GM19023 (cell line): ENCODE measurements around the gene GATB.

Experiments used
- ATAC-seq: cut with Tn5 transposase; IDR thresholded peaks from one replicate; pipeline ENCODE4 v1.9.1; 2021; ENCODE audit warnings: mild to moderate bottlenecking, moderate library complexity; ENCODE audit not compliant: unreplicated experiment

Gene GATB

DNA sequence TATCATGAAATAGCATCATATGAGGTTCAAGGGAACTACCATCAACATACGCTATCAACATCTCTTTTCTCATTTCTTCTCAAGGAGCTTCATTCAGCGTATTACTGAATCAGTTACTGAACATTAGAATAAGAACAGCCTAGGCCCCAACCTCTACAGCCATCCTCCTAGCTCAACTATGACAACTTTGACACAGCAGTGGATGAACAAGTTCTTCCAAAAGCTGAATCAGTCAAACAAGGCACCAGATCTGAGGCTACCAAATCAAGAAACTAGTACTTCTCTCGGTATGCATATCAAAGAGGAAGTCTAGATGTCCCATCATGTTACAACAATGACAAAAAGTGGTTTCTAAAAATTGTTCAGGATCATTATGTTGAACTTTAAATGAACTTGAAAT, 57.4 kb downstream of the GATB start:
- no peak for ATAC-seq

DNA sequence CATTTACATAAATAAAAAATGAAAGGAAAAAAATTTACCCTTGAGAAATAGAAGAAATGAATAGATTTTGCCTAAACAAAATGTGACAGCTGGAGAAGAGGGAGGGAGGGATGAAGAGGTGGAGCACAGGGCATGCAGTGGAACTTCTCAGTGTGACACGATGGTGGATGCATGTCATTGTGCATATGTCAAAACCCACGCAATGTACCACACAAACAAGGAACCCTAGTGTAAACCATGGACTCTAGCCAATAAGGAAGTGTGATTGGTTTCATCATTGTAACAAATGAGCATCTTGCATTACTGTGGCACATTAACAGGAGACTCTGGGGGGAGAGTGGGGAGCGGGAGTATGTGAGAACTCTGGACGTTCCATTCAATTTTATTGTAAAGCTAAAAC, 58.6 kb downstream of the GATB start:
- no peak for ATAC-seq

DNA sequence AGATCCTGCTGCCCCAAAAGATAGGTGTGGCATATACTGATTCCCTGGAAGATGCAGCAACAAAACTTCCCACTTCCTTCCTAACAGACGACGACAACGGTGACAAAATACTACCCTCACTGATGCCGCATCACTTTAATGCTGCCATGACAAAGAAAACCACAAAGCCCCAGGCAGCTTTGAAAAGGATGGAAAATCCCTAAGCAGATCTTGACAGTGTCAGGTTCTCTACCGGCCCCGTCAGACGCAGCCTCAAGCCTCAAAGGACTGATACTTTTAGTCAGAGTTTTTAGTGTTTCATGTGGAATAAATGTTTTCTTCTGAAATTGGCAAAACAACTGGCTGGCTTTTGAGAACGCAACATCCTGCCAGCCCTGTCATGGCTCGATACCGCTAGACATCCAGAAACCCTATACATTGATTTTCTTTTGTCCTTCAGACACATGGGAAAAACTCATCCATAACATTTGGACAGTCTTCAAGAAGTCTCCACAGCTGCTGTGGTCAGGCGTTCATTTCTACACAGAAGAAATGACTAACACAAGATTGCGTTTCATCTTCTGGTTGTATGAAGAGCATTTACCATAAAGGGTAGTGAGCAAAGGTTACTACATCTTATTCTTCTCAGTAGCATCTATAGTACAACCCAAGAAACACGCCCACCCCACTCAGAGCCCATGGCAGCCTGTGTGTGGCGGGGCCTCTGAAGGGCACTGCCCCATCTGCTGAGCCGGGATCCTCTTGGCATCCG, 60.1 kb downstream of the GATB start:
- no peak for ATAC-seq

DNA sequence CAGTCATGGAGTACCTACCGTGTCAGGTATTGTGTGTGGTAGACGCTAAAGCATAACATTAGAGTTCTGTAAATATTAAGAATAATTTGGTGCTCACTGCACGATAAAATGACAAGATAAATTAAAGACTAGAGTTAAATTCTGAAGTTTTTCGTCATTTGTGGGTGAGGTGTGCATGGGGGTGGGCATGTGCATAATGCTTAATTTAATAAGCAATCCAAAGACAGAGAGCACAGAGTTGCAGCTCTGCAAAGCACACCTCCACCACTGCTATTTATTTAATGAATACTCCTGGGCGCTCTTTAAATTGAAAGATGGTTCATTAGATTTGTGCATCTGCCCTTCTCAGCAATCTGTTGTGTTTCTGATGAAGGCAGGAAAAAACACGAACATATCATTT, 62.6 kb downstream of the GATB start:
- no peak for ATAC-seq

GRCh38 chr4:151694961-151695720, 65.7 kb downstream of the GATB start:
- no peak for ATAC-seq

DNA sequence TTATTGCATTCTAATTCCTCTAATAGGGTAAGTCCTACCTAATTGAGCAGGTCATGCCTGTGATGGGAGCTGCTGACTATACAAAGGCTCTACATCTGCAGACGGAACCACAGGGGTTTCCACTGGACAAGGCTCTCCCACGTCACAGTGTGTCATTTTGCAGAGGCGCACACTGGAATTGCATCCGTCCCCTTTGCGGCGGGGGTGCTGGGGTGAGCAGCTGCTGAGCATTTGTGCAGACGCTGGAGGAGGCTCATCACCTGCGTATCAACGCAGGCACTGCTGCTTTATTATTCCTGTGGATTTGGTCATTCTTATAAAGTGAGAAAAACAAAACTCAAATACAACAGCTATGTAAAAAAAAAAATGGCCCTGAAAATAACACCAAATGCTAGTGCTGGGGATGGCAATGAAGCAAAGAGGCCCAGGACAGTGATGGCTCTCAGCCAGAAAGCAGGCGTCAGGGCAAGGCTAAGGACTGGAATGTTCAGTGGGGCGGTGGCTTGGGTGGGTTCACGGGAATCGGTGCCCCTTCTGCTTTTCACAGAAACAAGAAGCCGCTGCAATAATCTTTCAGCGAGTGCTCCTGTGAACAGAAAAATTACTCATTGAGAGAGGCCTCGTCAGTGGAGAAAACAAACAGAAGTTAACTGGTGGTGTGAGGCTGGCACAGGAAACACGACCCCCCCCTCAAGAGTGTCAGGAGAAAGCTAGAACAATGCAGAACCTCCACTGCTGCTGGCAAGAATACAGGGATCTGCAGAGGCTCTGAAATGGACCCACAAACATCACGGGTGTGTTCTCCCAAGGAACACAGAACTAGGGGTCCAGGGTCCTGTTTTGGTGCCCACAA, 67.8 kb downstream of the GATB start:
- no peak for ATAC-seq

DNA sequence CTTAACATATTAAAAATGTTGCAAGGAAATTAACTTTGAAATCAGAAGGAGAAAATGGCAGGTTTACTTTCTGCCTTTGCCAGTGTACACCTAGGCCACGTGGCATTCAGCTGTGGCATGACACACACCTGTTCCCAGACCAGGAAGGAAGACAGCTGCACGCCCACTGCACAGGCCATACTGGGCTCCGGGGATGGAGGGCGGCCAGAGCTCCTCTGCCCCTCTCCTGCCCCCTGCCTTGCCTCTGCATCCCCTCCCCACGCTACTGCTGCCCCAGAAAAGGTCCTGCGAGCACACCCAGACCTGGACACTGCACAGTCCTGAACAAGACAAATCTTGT, 68.4 kb downstream of the GATB start:
- ATAC-seq = no peak

- ATAC-seq = no peak
Observed at GRCh38 chr4:151691639-151692442, 69.0 kb downstream of the GATB start.

GRCh38 chr4:151690876-151691275, 69.9 kb downstream of the GATB start:
- ATAC-seq = no peak

DNA sequence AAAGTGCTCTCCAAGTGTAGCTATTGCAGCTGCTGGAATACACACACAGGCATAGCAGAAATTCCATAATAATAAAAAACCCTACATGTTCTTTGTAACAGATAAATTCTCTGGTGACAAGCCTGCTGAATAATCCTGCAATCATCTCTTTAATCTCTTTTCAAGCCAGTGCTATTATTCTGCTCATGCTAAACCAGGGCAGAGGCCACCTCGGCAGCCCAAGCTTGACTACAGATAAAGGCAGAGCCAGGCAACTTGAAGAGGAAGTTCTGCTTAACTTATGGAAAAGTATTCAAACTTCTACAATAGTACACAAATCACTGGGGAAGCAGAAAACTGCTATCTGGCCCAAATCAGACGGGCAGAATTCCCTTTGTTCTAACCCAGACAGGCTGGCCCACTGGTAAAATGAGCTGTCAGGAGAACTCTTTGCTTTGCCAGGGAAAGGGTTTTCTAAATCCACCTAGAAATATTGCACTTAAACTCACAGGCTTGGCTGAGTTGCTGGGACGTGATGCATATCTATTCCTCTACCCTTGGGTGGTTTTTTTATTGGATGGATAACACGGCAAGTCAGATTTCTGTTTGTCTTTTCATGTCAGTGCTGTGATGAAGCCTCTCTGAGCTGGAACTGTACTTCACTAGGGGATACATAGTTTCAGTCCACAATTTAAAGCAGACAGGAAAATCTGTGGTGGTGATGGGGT, 70.5 kb downstream of the GATB start:
- ATAC-seq = no peak

DNA sequence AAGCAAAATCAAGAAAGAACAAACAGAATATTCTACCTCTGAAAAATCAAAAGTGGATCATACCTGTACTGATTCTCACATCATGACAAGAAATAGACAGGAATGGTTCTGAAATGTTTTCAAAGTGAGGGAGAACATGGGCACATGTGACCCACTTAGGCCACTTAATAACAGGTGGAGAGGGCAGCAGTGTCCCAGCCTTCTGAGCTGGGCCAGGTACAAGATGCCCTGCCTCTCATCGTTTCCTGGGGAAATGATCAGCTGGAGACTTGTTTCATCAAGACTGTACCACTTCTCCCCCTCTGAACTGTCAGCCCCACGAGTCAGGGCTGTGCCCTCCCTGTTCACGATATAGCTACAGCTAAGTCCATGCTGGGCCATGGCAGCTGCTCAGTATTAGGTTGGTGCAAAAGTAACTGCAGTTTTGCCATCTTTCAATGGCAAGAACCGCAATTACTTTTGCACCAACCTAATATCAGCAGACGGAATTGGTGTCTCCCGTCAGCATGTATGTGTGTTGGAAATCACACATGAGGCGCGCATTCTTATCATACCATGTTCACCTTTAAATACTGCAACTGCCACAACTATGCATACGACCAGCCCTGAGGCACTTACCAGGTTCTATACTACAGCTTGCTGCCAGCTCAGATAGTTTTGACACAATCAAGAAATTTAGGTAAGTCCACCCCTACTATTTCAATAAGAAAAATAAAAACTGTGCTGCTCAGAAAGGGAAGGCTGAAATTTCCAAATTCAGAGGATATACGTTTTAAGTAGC, 71.4 kb downstream of the GATB start:
- ATAC-seq = no peak

DNA sequence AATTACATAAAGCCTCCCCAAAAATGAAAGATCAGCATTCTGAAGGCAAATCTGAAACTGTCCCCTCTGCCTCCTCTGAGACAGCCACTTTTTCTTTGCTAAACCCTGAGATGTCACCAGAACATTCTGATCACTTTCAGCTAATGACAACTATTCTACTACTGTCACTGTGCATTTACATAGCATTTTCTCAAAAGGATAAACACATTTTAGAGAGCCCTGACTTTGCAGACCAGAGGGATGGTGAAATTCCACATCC, 72.1 kb downstream of the GATB start:
- ATAC-seq = no peak

DNA sequence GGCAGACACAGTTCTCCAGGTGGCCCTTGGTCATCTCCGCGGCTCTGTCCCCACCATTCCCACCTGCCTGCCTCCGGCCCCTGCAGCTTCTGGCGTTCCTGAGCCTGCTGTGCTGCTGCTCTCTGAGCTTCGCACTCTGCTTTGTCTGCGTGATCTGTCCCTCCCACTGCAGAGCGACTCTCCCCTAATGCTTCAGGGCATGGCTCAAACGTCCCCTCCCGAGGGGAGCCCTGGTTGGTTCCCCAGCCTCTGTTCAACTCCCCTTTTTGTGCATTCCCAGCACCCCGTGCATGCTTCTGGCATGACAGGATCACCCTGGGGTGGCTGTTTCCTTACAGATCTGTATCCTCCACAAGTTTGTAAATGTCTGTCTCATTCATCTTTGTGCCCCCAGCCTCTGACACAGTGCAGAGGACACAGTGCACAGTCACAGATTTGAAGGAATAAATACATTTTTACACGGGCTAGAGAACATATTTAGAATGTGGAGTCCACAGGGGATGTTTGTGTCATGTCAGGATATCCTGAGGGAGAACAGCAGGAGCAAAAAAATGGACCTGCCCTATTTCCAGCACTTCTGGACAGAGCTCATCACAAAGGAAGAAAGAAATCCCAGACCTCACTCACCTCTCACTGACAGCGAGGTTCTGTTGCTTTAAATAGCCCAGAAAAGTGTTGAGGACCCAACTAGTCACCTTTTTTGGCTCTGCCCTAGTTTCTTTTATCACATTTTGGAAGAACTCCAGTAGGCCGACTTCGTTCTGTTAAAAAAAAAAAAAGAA, 72.6 kb downstream of the GATB start:
- ATAC-seq = no peak

GRCh38 chr4:151687021-151687640, 73.7 kb downstream of the GATB start:
- ATAC-seq = no peak

DNA sequence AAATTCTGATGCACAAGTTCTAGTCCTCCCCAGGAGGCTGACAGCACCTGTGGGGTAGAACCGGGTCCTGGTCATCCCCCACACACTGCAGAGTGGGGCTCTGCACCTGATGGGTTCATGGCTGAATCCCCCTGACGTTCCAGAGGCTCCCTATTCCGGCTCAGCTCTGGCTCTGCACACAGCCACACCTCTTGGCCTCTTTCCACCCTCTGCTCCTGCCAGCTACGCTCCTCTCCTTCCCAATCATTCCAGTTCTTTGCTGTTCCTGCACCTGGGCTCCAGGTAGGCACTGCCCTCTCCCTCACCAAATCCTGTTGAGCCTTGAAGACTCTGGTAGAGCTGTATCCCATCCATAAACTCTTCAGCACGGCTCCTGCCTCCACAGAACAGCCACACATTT, 75.5 kb downstream of the GATB start:
- ATAC-seq = no peak

DNA sequence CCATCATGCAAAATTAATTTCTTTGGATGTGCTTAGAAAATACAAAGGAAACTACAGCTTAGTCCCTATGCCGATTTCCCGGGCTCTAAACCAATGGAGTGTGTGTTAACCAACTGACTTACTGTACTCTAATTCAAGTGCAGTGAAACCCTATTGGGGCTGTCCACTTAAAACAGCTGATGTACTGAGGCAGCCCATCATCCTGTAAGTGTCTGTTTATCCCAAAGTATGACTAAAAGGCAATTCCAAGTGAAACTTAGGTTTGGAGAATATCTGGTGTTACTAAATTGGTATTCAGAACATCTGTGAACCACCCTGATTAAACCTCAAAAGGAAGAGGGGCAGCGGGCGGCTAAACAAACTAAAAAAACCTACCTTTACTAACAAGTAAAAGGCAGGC, 79.7 kb downstream of the GATB start:
- ATAC-seq = no peak

- no peak for ATAC-seq
Observed at GRCh38 chr4:151679231-151679630, 81.6 kb downstream of the GATB start.

DNA sequence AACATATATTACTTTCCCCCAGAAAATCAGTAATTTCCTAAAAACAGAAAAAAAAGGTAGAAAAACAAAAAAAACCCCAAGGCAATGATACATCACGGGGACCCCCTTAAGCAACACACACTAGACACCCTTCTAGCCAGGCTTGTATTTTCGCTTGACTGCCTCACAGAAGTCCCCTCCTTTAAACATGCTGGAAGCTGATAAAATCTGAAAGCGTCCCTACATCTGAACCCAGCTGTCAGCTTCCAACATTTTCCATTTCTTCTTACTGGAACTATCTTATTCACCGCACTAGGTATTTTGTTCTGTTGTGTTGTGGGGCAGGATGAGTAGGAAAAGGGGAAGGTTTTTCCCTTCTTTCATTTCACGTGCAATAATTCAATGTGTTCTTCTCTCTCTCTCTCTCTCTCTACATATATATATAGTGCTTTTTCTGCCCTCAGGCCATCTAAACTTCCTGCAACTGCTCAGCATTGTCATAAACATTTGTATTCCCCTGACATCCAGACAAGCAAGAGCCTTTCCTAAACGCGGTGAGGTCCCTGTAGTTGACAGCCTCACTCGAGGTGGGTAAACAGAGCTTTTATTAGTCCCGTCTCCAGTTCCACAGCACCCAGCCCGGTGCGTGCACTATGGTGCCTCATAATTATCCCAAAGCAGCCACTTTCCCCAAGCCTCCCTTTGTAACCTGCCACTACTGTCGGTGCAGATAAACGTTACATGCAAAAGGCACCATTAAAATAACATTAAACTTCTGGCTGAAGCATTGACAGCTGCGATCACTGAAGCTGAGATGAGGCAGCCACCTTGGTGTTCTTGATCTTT, 82.5 kb downstream of the GATB start:
- no peak for ATAC-seq
